DND-41 (cell line): ENCODE measurements around the gene CD200.
A peak's percentile ranks its signal among the peaks of the same experiment; 100 is the strongest.

Experiments used
- ATAC-seq: fragments of 200-7000 bp; cut with Tn5 transposase; 3 replicates; pipeline ENCODE4 v1.9.1; 2021; ENCODE audit warnings: low read depth; ENCODE audit not compliant: insufficient read depth
- DNase-seq: peaks from one replicate; pipeline ENCODE4 v3.0.0-alpha.2; 2020
- H2AFZ ChIP-seq: 2 replicates; pipeline ENCODE4 v1.6.0; 2012; ENCODE audit warnings: low read depth, low read length
- H3K27ac ChIP-seq: 2 replicates; pipeline ENCODE4 v1.5.1; 2012; ENCODE audit warnings: low read length, inconsistent platforms
- H3K27me3 ChIP-seq: fragments of 200-600 bp; sonication (generic); 2 replicates; pipeline ENCODE4 v1.6.0; 2012; ENCODE audit warnings: low read length, mild to moderate bottlenecking, inconsistent platforms; ENCODE audit not compliant: insufficient read depth, poor library complexity
- H3K36me3 ChIP-seq: 2 replicates; pipeline ENCODE4 v1.5.1; 2012; ENCODE audit warnings: low read length, inconsistent platforms; ENCODE audit not compliant: insufficient read depth
- H3K4me1 ChIP-seq: 2 replicates; pipeline ENCODE4 v1.5.1; 2012; ENCODE audit warnings: mild to moderate bottlenecking, low read length; ENCODE audit not compliant: insufficient read depth
- H3K4me2 ChIP-seq: 2 replicates; pipeline ENCODE4 v1.6.0; 2012; ENCODE audit warnings: mild to moderate bottlenecking, moderate library complexity, low read length, inconsistent platforms; ENCODE audit not compliant: insufficient read depth
- H3K4me3 ChIP-seq, 2 experiments: fragments of 200-600 bp in 1 of 2; shearing (Covaris generic) in 1 of 2; 2 replicates each; pipeline ENCODE4 v1.5.1; 2012 to 2016; ENCODE audit warnings: inconsistent platforms in 2 of 2, low read length in 2 of 2, mild to moderate bottlenecking in 2 of 2, low read depth in 1 of 2, moderate library complexity in 1 of 2
- H3K79me2 ChIP-seq: 2 replicates; pipeline ENCODE4 v1.6.0; 2012; ENCODE audit warnings: low read length, inconsistent platforms; ENCODE audit not compliant: insufficient read depth
- H3K9ac ChIP-seq: 2 replicates; pipeline ENCODE4 v1.6.0; 2012; ENCODE audit warnings: low read depth, mild to moderate bottlenecking, inconsistent platforms, low read length, moderate library complexity
- H3K9me3 ChIP-seq: 2 replicates; pipeline ENCODE4 v1.5.1; 2012; ENCODE audit warnings: low read length, moderate library complexity, mild to moderate bottlenecking, inconsistent platforms; ENCODE audit not compliant: insufficient read depth, severe bottlenecking
- H4K20me1 ChIP-seq: 2 replicates; pipeline ENCODE4 v1.6.0; 2012; ENCODE audit warnings: low read length; ENCODE audit not compliant: insufficient read depth
- CTCF ChIP-seq: IDR thresholded peaks from 2 replicates; pipeline ENCODE4 v1.5.1; 2012; ENCODE audit warnings: borderline replicate concordance, low read length, moderate library complexity, mild to moderate bottlenecking; ENCODE audit not compliant: poor library complexity, severe bottlenecking; ENCODE audit errors: extremely low read depth
- EZH2 ChIP-seq: IDR thresholded peaks from 3 replicates; pipeline ENCODE4 v1.6.1; 2012; ENCODE audit warnings: borderline replicate concordance, low read depth, mild to moderate bottlenecking, moderate library complexity, low read length, inconsistent platforms; ENCODE audit not compliant: severe bottlenecking

Gene CD200

GRCh38 chr3:112327371-112327951 lies 5.5 kb upstream of the CD200 start:
- TF ChIP-seq CTCF: peak; percentile 54
- no peak for TF ChIP-seq EZH2
- no peaks in the 10 kb centered on the region for H4K20me1 ChIP-seq
- no peak overlapping the region for H2AFZ ChIP-seq
- H3K36me3 ChIP-seq: no peaks in the 10 kb centered on the region
- no peak overlapping the region for H3K4me3 ChIP-seq
- ATAC-seq (peak; percentile 79), DNase-seq (no peak)
- no peaks in the 10 kb centered on the region for H3K79me2 ChIP-seq
- no peaks in the 10 kb centered on the region for H3K27me3 ChIP-seq
- H3K9me3 ChIP-seq: no peaks in the 10 kb centered on the region
- no peaks in the 10 kb centered on the region for H3K4me1 ChIP-seq
- no peak overlapping the region for H3K4me2 ChIP-seq
- H3K27ac ChIP-seq: no peak overlapping the region
- no peak overlapping the region for H3K9ac ChIP-seq

GRCh38 chr3:112331851-112332250 lies 1.1 kb upstream of the CD200 start:
- Histone ChIP-seq H3K27ac (no peak overlapping the region), H3K79me2 (no peaks in the 10 kb centered on the region), H3K4me3 (no peak overlapping the region), H3K9ac (no peak overlapping the region), H3K4me2 (no peak overlapping the region), H4K20me1 (no peaks in the 10 kb centered on the region), H3K4me1 (no peaks in the 10 kb centered on the region), H3K27me3 (no peaks in the 10 kb centered on the region), H3K9me3 (no peaks in the 10 kb centered on the region), H2AFZ (no peak overlapping the region), H3K36me3 (no peaks in the 10 kb centered on the region)
- no peak for DNase-seq
- TF ChIP-seq CTCF (no peak), EZH2 (no peak)
- ATAC-seq: no peak

DNA sequence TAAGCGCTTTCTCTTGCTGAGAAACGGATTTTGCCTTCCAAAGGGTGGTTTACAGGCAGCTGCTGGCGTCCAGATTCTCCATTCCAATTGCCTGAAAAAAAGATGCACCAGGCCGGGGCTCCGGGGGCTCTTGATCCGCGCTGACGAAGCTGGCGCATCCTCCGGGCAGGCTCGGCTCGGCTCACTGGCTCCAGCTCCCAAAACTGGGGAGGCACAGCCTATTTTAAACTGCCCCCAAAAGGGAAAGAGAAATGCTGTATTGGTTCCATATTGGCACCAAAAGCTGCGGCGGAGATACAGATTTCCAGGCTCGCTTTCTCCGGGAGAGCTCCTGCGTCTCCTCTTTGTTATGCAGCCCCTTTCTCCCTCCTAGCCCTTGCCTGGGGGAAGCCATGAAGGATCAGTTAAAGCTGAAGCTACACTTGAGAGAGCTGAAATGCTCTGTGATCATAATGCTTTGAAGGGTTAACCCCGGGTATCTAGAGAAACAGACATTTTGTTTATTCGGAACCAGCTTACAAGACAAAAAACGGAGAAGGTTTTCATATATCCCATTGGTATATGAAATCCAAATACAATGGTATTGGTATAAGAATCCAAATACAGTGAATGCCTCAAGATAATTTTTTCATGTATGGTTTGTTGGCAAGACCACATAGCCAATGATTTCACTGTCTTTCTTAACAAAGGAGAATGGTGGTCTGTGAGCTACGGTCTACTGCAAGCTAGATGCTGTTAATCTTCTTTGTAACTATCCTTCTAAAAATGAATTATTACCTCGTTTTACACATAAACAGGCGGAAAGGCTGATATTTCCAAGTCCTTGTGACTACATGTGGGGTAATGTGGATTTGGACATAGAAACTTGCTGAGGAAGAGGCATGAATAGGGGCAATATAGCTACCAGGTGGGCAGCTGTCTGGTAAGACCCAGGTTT lies 693 bp downstream of the CD200 start:
- no peaks in the 10 kb centered on the region for H3K4me1 ChIP-seq
- no peak overlapping the region for H3K4me2 ChIP-seq
- no peak overlapping the region for H3K9ac ChIP-seq
- DNase-seq: no peak
- no peaks in the 10 kb centered on the region for H3K36me3 ChIP-seq
- no peaks in the 10 kb centered on the region for H3K79me2 ChIP-seq
- no peak overlapping the region for H2AFZ ChIP-seq
- H3K27ac ChIP-seq: no peak overlapping the region
- no peaks in the 10 kb centered on the region for H3K27me3 ChIP-seq
- no peak overlapping the region for H3K4me3 ChIP-seq
- no peaks in the 10 kb centered on the region for H3K9me3 ChIP-seq
- TF ChIP-seq CTCF (no peak), EZH2 (no peak)
- no peaks in the 10 kb centered on the region for H4K20me1 ChIP-seq
- ATAC-seq: no peak
